Measurements from ENCODE around the gene CAPZA2.

DNA sequence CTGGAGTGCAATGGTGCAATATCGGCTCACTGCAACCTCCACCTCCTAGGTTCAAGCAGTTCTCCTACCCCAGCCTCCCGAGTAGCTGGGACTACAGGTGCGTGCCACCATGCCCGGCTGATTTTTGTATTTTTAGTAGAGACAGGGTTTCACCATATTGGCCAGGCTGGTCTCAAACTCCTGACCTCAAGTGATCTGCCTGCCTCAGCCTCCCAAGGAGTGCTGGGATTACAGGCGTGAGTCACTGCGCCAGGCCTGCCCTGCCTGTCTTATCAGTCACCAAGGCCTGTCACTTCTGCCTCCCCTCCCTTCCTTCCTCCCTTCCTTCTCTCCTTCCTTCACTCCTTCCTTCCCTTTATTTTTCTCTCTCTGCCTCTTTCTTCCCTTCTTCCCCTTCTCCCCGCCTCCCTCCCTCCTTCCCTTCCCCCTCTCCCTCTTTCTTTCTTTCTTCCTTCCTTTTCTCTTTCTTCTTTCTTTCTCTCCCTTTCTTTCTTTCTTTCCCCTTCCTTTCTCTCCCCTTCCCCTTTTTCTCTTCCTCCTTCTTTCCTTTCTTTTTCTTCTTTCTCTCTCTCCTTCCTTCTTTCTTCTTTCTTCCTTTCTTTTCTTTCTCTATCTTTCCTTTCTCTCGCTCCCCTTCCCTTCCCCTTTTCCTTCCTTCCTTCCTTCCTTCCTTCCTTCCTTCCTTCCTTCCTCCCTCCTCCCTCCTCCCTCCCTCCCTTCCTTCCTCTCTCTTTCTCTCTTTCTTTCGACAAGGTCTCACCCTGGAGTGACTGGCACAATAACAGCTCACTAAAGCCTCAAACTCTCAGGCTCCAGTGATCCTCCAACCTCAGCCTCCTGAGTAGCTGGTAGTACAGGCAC is 87.8 kb downstream of the CAPZA2 start:
- TF ChIP-seq, protein P1, sequence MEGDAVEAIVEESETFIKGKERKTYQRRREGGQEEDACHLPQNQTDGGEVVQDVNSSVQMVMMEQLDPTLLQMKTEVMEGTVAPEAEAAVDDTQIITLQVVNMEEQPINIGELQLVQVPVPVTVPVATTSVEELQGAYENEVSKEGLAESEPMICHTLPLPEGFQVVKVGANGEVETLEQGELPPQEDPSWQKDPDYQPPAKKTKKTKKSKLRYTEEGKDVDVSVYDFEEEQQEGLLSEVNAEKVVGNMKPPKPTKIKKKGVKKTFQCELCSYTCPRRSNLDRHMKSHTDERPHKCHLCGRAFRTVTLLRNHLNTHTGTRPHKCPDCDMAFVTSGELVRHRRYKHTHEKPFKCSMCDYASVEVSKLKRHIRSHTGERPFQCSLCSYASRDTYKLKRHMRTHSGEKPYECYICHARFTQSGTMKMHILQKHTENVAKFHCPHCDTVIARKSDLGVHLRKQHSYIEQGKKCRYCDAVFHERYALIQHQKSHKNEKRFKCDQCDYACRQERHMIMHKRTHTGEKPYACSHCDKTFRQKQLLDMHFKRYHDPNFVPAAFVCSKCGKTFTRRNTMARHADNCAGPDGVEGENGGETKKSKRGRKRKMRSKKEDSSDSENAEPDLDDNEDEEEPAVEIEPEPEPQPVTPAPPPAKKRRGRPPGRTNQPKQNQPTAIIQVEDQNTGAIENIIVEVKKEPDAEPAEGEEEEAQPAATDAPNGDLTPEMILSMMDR (IDR thresholded peaks at IDR 0.05) = no peak
- TF ChIP-seq EP300 (IDR thresholded peaks at IDR 0.05) = no peak
- TF ChIP-seq POLR2A (IDR thresholded peaks at IDR 0.05) = no peak

Data from suprapubic skin (tissue), 3 donors.